ENCODE data around the gene VSTM2L. TPM values are rescaled to one million over a fixed set of nuclear protein-coding genes. Genes with fewer than 3 reads are reported as not detected.
A peak's percentile ranks its signal among the peaks of the same experiment; 100 is the strongest.

Gene VSTM2L
- polyA plus RNA-seq, 4 donors: 1.6 to 23.0 (median 2.2) TPM

GRCh38 chr20:37983286-37983685 is 80.4 kb downstream of the VSTM2L start:
- no peak for DNase-seq (ENCODE audit: low read depth in 4 of 4, low spot score in 3 of 4)

GRCh38 chr20:37984018-37984785 is 81.3 kb downstream of the VSTM2L start:
- no peak for DNase-seq (ENCODE audit: low read depth in 4 of 4, low spot score in 3 of 4)

DNA sequence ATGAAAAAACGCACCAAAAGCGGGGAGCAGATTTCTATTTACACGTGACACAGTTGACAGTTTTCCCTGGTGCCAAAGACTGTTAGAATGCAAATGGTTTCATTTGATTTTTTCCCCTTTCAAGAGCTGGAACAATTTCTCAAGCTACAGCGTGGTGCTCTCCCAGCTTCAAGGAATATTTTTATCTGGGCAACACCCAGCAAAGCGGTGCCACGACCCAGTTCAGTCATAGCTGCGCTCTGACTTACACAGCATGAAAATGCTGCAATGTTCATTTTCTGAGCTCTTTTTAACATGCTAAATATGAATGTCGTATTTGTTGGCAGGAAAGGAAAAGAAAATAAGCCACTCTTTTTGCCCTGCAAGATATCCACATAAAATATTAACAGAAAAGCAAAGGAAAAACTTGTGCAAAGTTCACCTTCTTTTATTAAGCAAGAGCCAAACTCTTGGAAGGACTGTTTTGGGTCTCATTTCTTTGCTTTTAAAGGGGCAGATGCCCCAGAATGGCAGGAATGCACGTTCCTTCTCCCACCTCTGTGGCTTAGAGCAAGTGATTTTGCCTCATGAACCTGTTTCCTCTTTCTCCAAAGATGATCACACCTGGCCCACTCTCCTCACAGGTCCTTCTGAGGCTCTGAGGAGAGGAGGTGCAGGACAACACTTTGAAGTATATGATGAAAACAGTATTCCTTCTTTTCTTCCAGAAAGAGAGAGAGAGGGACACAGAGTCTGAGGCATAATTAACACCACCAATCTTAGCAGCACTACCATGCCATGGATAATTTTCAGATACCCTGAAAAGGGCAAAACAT is 83.3 kb downstream of the VSTM2L start:
- no peak for DNase-seq (ENCODE audit: low read depth in 4 of 4, low spot score in 3 of 4)

DNA sequence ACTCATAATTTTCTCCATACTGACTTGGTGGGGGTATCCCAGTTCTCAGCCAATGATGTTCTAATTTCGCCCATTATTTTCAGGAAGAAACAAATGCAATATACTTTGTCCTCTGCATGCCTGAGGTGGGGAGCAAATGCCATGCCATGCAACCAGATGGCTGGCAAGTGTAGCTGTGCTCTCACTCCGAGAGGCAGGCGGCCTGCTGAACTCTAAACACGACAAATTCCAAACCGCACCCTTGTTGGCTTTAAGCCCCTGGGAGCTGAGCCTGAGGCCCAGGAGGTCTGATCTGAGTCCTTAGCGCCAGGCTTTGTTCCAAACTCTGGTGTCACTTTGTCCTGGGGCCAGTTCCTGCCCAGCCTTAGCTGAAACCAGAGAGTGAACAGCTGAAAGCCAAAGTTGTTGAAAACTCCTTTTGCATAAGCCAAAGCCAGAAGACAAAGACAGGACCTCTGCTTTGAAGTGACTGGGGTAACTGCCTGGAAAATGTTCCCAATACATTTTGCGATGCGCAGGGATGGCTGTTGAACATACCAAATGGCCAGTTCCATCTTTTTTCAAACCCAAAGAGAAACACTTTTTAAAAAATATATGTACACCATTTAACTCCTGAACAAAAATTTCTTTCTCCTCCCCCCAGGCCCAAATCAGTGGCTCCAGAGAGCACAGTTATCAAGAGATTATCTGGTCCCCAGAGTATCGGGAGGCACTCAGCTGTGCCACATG is 84.1 kb downstream of the VSTM2L start:
- no peak for DNase-seq (ENCODE audit: low read depth in 4 of 4, low spot score in 3 of 4)

- DNase-seq (ENCODE audit: low read depth in 4 of 4, low spot score in 3 of 4): no peak
These were observed 84.8 kb downstream of the VSTM2L start for GRCh38 chr20:37987602-37988290.

- no peak for DNase-seq (ENCODE audit: low read depth in 4 of 4, low spot score in 3 of 4)
These were observed 85.5 kb downstream of the VSTM2L start for GRCh38 chr20:37988306-37988954.

DNA sequence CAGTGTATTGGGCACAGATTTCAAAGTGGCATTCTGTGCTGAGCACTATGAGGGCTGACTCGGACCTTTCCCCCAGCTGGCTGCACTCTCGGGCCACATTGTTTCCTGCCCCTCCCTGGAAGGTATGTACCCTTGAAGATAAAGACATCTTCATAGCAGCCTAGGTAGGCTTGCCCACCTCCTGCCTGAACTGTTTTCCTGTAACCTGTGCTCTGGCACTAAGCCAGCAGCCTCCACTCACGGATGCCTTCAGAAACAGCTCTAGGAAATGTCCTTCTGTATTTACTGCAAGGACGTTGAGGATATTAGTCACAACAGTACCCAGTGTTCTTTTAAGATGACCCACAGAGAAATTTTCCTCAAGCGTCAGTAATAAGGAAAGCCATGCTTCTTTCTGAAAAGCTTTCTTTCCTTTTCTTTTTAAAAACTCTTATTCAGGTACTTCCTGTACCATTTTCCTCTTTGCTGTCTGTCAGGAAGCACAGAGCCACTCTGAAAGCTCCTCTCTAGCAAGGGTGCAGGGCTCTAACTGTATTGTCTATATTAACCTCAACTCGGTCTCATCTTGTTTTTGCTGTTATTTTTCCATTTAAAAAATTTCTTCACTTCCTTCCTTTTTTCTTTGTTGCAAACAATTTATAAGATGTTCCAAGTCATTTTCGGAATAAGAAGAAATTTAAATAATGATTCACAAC is 86.8 kb downstream of the VSTM2L start:
- DNase-seq (ENCODE audit: low read depth in 4 of 4, low spot score in 3 of 4): no peak

DNA sequence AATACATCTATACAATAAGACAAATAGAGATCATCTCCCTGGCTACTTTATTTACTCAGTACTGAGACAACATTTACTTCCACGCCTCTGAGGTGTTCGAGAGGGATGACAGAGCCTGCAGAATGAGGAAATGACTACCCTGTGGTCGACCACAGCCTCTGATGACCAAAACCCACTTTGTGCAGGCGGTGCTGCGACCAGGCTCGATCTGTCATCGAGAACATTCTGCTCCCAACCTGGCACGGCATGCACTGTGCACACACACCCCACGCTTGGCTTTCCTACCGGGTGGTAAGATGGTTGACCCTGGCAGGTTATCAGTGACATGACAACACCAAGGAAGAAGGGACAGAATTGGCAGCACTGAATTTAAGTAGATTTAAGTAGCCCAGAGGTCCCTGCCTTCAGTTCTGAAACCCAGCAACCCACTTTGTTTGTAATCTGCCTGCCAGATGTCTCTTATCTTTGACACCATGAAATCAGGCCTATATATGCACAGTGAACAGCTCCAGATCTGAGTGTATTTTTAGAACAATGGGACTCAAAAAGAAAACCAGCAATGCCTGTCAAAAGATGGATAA is 87.7 kb downstream of the VSTM2L start:
- DNase-seq (ENCODE audit: low read depth in 4 of 4, low spot score in 3 of 4): no peak

- no peak for DNase-seq (ENCODE audit: low read depth in 4 of 4, low spot score in 3 of 4)
These were observed 88.4 kb downstream of the VSTM2L start for GRCh38 chr20:37991157-37991866.

DNA sequence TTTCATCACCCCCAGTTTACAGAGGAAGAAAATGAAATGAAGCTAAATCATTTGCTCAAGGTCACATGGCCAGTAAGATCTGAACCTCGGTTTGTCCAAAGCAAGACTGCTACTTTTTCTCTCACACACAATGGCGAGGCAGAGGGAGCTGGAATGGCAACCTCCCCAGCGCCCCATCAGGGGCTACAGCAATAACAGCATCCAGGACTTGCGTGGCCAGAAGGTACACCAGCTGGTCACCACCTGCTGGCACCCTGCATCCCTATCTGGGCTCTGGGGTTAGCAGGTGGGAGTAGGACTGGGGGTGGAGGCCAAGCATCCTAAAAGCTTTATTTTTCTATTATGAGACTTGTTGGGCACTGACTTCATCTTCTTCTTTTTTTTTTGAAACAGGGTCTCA is 89.0 kb downstream of the VSTM2L start:
- DNase-seq (ENCODE audit: low read depth in 4 of 4, low spot score in 3 of 4): no peak

DNA sequence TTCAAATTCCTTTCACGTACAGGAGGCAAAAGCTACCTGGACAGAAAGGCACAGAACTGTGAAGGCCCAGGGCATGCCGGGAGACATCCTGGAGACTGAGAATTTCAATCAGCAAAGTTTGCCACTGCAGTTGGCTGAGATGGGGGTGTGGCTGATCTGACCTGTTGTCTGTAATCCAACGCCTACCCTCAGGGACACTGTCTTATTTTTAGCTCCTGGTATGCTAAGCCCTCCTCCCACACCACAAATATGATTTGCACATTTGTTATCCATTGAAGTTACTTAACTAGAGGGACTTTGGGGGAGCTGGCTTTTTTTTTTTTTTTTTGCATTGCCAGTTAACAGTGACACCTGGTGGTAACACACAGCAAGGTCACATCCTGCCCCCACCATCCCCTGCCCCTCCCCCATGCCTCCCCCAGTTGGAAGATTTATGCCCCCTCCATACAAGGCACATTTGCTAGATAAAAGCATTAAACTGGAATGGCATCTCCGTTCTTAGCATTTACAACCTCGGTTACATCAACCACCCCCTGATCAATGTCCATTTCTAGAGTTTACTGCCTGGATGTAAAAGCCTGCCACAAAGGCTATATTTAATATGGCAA is 90.0 kb downstream of the VSTM2L start:
- peak in 1 of 4 donors; percentile 27 for DNase-seq (ENCODE audit: low read depth in 4 of 4, low spot score in 3 of 4)

- no peak for DNase-seq (ENCODE audit: low read depth in 4 of 4, low spot score in 3 of 4)
These were observed 91.6 kb downstream of the VSTM2L start for GRCh38 chr20:37994512-37994911.

Other genes starting within 250 kb of the VSTM2L start
- gene CTNNBL1, start 209.1 kb upstream of the VSTM2L start, polyA plus RNA-seq (ENCODE audit: insufficient read length in 4 of 4): 10 to 100 TPM; 44.3 to 50.2 (median 48.0) TPM
- 10 to 100 TPM; 23.1 to 31.0 (median 27.0) TPM for gene TTI1, start 130.3 kb downstream of the VSTM2L start, polyA plus RNA-seq (ENCODE audit: insufficient read length in 4 of 4)
- gene RPRD1B, start 130.6 kb downstream of the VSTM2L start, polyA plus RNA-seq (ENCODE audit: insufficient read length in 4 of 4): 10 to 100 TPM; 32.3 to 40.6 (median 38.7) TPM

Data from left renal pelvis (tissue), 4 donors.